H9 (cell line): Measurements from ENCODE around the gene ICE1. TPM values are rescaled to one million over a fixed set of nuclear protein-coding genes. Genes with fewer than 3 reads are reported as not detected.

Experiments used
- DNase-seq: peaks from one replicate; pipeline ENCODE4 v3.0.0-alpha.2; 2017
- H2AFZ ChIP-seq: one replicate; pipeline ENCODE4 v1.6.1; 2013; ENCODE audit warnings: mild to moderate bottlenecking, low read length, control low read depth, moderate library complexity
- H2AK5ac ChIP-seq: 2 replicates; pipeline ENCODE4 v1.6.1; 2013; ENCODE audit warnings: low read length, control low read depth, mixed read lengths; ENCODE audit not compliant: insufficient read length
- H2BK120ac ChIP-seq: one replicate; pipeline ENCODE4 v1.6.1; 2013; ENCODE audit warnings: low read depth, mild to moderate bottlenecking, low read length, control low read depth, inconsistent platforms; ENCODE audit not compliant: poor library complexity, severe bottlenecking
- H2BK12ac ChIP-seq: 2 replicates; pipeline ENCODE4 v1.6.1; 2013; ENCODE audit warnings: low read length, control low read depth, mixed read lengths, low read depth; ENCODE audit not compliant: insufficient read length
- H2BK15ac ChIP-seq: 2 replicates; pipeline ENCODE4 v1.6.1; 2013; ENCODE audit warnings: low read depth, low read length, control low read depth
- H2BK20ac ChIP-seq: one replicate; pipeline ENCODE4 v1.6.1; 2013; ENCODE audit warnings: low read depth, mild to moderate bottlenecking, low read length, control low read depth, inconsistent platforms; ENCODE audit not compliant: poor library complexity, severe bottlenecking
- H2BK5ac ChIP-seq: 2 replicates; pipeline ENCODE4 v1.6.1; 2013; ENCODE audit warnings: low read length, control low read depth, mixed read lengths; ENCODE audit not compliant: insufficient read length
- H3K14ac ChIP-seq: 2 replicates; pipeline ENCODE4 v1.6.1; 2013; ENCODE audit warnings: low read length, control low read depth; ENCODE audit not compliant: insufficient read depth
- H3K18ac ChIP-seq: 2 replicates; pipeline ENCODE4 v1.6.1; 2013; ENCODE audit warnings: low read depth, mild to moderate bottlenecking, mixed read lengths, low read length, control low read depth; ENCODE audit not compliant: insufficient read length
- H3K23ac ChIP-seq: 2 replicates; pipeline ENCODE4 v1.6.1; 2013; ENCODE audit warnings: low read length, control low read depth, mixed read lengths, low read depth; ENCODE audit not compliant: insufficient read length
- H3K23me2 ChIP-seq: 2 replicates; pipeline ENCODE4 v1.6.1; 2013; ENCODE audit warnings: low read depth, mild to moderate bottlenecking, mixed read lengths, low read length, control low read depth; ENCODE audit not compliant: insufficient read length, poor library complexity, severe bottlenecking
- H3K27ac ChIP-seq: 2 replicates; pipeline ENCODE4 v1.5.1; 2013; ENCODE audit warnings: low read length, control low read depth, mixed read lengths, low read depth; ENCODE audit not compliant: insufficient read length
- H3K27me3 ChIP-seq: 2 replicates; pipeline ENCODE4 v1.6.1; 2013; ENCODE audit warnings: low read length, control low read depth, inconsistent platforms; ENCODE audit not compliant: insufficient read depth
- H3K4ac ChIP-seq: 2 replicates; pipeline ENCODE4 v1.6.1; 2013; ENCODE audit warnings: low read depth, mild to moderate bottlenecking, control low read depth, inconsistent platforms, low read length, moderate library complexity
- H3K4me1 ChIP-seq: 2 replicates; pipeline ENCODE4 v1.6.1; 2013; ENCODE audit warnings: low read length, control low read depth, inconsistent platforms; ENCODE audit not compliant: insufficient read depth
- H3K4me2 ChIP-seq: 2 replicates; pipeline ENCODE4 v1.6.1; 2013; ENCODE audit warnings: low read length, control low read depth, mixed read lengths; ENCODE audit not compliant: insufficient read length, insufficient read depth
- H3K56ac ChIP-seq: 2 replicates; pipeline ENCODE4 v1.6.1; 2013; ENCODE audit warnings: low read depth, mild to moderate bottlenecking, mixed read lengths, low read length, control low read depth; ENCODE audit not compliant: insufficient read length
- H3K79me1 ChIP-seq: 2 replicates; pipeline ENCODE4 v1.6.1; 2013; ENCODE audit warnings: low read depth, mild to moderate bottlenecking, moderate library complexity, low read length, control low read depth, inconsistent platforms; ENCODE audit not compliant: insufficient read depth, poor library complexity, severe bottlenecking
- H3K79me2 ChIP-seq: 2 replicates; pipeline ENCODE4 v1.6.1; 2013; ENCODE audit warnings: low read length, control low read depth, inconsistent platforms; ENCODE audit not compliant: insufficient read depth
- H3K9ac ChIP-seq: 2 replicates; pipeline ENCODE4 v1.6.1; 2013; ENCODE audit warnings: low read length, control low read depth, mixed read lengths; ENCODE audit not compliant: insufficient read length; ENCODE audit errors: extremely low read depth
- H3K9me3 ChIP-seq: one replicate; pipeline ENCODE4 v1.6.1; 2013; ENCODE audit warnings: low read depth, low read length, inconsistent platforms; ENCODE audit not compliant: control insufficient read depth
- H3T11ph ChIP-seq: one replicate; pipeline ENCODE4 v1.6.1; 2013; ENCODE audit warnings: mild to moderate bottlenecking, low read length, control low read depth, inconsistent platforms
- H4K20me1 ChIP-seq: one replicate; pipeline ENCODE4 v1.6.1; 2013; ENCODE audit not compliant: control insufficient read depth, insufficient read length, insufficient read depth
- H4K5ac ChIP-seq: 2 replicates; pipeline ENCODE4 v1.6.1; 2013; ENCODE audit warnings: low read depth, mild to moderate bottlenecking, mixed read lengths, low read length, control low read depth; ENCODE audit not compliant: insufficient read length
- H4K8ac ChIP-seq: replicated peaks from 2 replicates; pipeline ENCODE4 v1.6.1; 2013; ENCODE audit warnings: low read length, control low read depth, mixed read lengths, low read depth; ENCODE audit not compliant: insufficient read length
- H4K91ac ChIP-seq: 2 replicates; pipeline ENCODE4 v1.6.1; 2013; ENCODE audit warnings: low read depth, mild to moderate bottlenecking, moderate library complexity, mixed read lengths, low read length, control low read depth; ENCODE audit not compliant: insufficient read length
- H3K27ac Mint-ChIP-seq, 3 experiments: 2 replicates in 2 of 3; 3 replicates in 1 of 3; pipeline ENCODE4 v1.8.0; 2020 to 2021; ENCODE audit warnings: mixed read lengths in 3 of 3, mild to moderate bottlenecking in 1 of 3, moderate library complexity in 1 of 3
- H3K27me3 Mint-ChIP-seq: 2 replicates; pipeline ENCODE4 v1.8.0; 2021; ENCODE audit warnings: low read depth, mild to moderate bottlenecking, moderate library complexity, mixed read lengths
- H3K36me3 Mint-ChIP-seq, 3 experiments: 2 replicates in 2 of 3; 3 replicates in 1 of 3; pipeline ENCODE4 v1.8.0; 2020 to 2021; ENCODE audit warnings: low read depth in 3 of 3, mixed read lengths in 3 of 3; ENCODE audit not compliant: insufficient read depth in 1 of 3
- H3K4me1 Mint-ChIP-seq, 2 experiments: 2 replicates each; pipeline ENCODE4 v1.8.0; 2020; ENCODE audit warnings: mixed read lengths in 2 of 2
- H3K4me3 Mint-ChIP-seq, 2 experiments: 2 replicates in 1 of 2; 3 replicates in 1 of 2; pipeline ENCODE4 v1.8.0; 2020 to 2021; ENCODE audit warnings: mild to moderate bottlenecking in 2 of 2, mixed read lengths in 2 of 2, moderate library complexity in 1 of 2
- H3K9me3 Mint-ChIP-seq, 2 experiments: 2 replicates in 1 of 2; 3 replicates in 1 of 2; pipeline ENCODE4 v1.8.0; 2020; ENCODE audit warnings: mild to moderate bottlenecking in 2 of 2, mixed read lengths in 2 of 2, moderate library complexity in 1 of 2
- WGBS: extraction: QIAGEN DNeasy Blood & Tissue Kit; methylation state at CpG from one replicate; pipeline ENCODE4 v1.1.7; 2013; ENCODE audit warnings: missing lambda C conversion rate, low lambda C conversion rate, mixed read lengths; ENCODE audit not compliant: insufficient read length; ENCODE audit errors: extremely low coverage; 5-methylcytosine and 5-hydroxymethylcytosine counted together
- total RNA-seq: library from RNA; stranded (reverse); gene quantifications from 2 replicates; pipeline ENCODE4 v1.2.1, GENCODE V29; 2021
- TF ChIP-seq, protein P1 (sequence below): fragments of 200-600 bp; sonication (generic); conservative IDR thresholded peaks from 3 replicates; pipeline ENCODE4 v1.8.0; 2021; ENCODE audit warnings: antibody characterized with exemption, mild to moderate bottlenecking

The ICE1 gene
- total RNA-seq, 1 experiment from 2014 or later, result 45.1 TPM

DNA sequence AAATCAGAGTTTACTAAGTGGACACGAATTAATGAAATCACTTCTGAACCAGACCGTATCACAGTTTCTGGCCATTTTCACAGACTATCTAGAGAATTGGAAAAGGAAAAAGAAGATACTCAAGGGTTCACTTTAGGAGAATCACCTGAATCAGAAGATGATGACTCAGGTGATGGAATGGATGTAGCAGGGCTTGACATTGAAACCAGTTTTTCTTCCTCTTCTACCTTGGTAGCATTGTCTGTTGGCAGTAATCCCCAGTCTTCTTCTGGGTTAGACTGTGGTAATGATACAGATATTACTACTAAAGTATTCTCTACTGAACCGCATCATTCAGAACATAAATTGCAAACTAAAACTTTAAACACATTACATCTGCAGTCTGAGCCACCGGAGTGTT is 38.5 kb downstream of the ICE1 start:
- no peak overlapping the region for H3K4me2 ChIP-seq
- H2BK5ac ChIP-seq, result no peak overlapping the region
- no peaks in the 10 kb centered on the region for H3K27me3 ChIP-seq
- H3K9ac ChIP-seq, result no peak overlapping the region
- no peaks in the 10 kb centered on the region for H3K4me1 ChIP-seq
- Mint-ChIP-seq H3K9me3 (no peaks in the 10 kb centered on the region), H3K4me3 (no peak overlapping the region), H3K4me1 (no peaks in the 10 kb centered on the region; a peak in 1 of 4 replicates), H3K27me3 (no peaks in the 10 kb centered on the region), H3K27ac (no peak overlapping the region), H3K36me3 (peaks cover 51 to 85% (median 83%) of the 10 kb centered on the region in 3 experiments)
- TF ChIP-seq, protein P1, sequence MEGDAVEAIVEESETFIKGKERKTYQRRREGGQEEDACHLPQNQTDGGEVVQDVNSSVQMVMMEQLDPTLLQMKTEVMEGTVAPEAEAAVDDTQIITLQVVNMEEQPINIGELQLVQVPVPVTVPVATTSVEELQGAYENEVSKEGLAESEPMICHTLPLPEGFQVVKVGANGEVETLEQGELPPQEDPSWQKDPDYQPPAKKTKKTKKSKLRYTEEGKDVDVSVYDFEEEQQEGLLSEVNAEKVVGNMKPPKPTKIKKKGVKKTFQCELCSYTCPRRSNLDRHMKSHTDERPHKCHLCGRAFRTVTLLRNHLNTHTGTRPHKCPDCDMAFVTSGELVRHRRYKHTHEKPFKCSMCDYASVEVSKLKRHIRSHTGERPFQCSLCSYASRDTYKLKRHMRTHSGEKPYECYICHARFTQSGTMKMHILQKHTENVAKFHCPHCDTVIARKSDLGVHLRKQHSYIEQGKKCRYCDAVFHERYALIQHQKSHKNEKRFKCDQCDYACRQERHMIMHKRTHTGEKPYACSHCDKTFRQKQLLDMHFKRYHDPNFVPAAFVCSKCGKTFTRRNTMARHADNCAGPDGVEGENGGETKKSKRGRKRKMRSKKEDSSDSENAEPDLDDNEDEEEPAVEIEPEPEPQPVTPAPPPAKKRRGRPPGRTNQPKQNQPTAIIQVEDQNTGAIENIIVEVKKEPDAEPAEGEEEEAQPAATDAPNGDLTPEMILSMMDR, result no peak
- H3T11ph ChIP-seq, result no peak overlapping the region
- no peak overlapping the region for H2BK120ac ChIP-seq
- H3K56ac ChIP-seq, result no peak overlapping the region
- H3K9me3 ChIP-seq, result no peaks in the 10 kb centered on the region
- H2AFZ ChIP-seq, result no peak overlapping the region
- H3K4ac ChIP-seq, result no peak overlapping the region
- no peaks in the 10 kb centered on the region for H3K79me1 ChIP-seq
- no peak overlapping the region for H4K5ac ChIP-seq
- H2AK5ac ChIP-seq, result no peak overlapping the region
- H4K8ac ChIP-seq, result no peak overlapping the region
- H2BK15ac ChIP-seq, result no peak overlapping the region
- no peak overlapping the region for H2BK20ac ChIP-seq
- WGBS, result no CpG with 5 or more reads among the region's 4 CpGs
- DNase-seq, result no peak
- H3K14ac ChIP-seq, result no peak overlapping the region
- no peaks in the 10 kb centered on the region for H3K79me2 ChIP-seq
- no peaks in the 10 kb centered on the region for H4K20me1 ChIP-seq
- no peak overlapping the region for H2BK12ac ChIP-seq
- no peak overlapping the region for H3K23ac ChIP-seq
- no peak overlapping the region for H3K27ac ChIP-seq
- no peak overlapping the region for H3K18ac ChIP-seq
- H3K23me2 ChIP-seq, result no peaks in the 10 kb centered on the region
- no peak overlapping the region for H4K91ac ChIP-seq
